GM19463 (cell line): Measurements from ENCODE around the gene KNCN.

ENCODE experiments used
- ATAC-seq: cut with Tn5 transposase; IDR thresholded peaks from one replicate; pipeline ENCODE4 v1.9.1; 2021; ENCODE audit warnings: mild to moderate bottlenecking, moderate library complexity; ENCODE audit not compliant: unreplicated experiment

KNCN gene

DNA sequence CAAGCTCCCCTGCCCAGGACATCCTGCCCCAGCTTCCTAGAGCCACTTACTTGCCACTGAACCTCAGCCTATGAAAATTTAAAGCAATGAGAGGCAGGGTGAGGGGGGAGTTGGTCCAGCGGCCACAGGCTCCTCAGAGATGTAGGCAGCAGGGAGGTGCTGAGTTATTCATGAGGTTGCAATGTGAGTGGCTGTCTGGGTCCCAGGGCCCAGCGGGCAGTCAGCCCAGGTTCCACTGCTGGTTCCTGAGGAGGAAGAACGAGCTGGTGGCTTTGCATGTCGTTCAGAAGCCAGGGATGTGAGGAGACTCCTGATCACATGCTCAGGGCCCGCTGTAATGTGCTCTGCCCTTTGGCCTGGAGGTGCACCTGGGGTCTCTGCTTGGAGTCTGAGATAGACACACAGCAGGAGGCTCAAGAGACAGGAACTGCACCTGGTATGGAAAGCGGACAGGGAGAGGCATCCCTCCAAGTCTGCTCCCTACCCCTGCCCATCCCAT lies at the start of gene KNCN:
Gene KNCN, minus strand, starts transcription at position 51 of the 499 bp plus-strand sequence. CDS start 432 bp downstream, outside the sequence.
- ATAC-seq, result no peak

DNA sequence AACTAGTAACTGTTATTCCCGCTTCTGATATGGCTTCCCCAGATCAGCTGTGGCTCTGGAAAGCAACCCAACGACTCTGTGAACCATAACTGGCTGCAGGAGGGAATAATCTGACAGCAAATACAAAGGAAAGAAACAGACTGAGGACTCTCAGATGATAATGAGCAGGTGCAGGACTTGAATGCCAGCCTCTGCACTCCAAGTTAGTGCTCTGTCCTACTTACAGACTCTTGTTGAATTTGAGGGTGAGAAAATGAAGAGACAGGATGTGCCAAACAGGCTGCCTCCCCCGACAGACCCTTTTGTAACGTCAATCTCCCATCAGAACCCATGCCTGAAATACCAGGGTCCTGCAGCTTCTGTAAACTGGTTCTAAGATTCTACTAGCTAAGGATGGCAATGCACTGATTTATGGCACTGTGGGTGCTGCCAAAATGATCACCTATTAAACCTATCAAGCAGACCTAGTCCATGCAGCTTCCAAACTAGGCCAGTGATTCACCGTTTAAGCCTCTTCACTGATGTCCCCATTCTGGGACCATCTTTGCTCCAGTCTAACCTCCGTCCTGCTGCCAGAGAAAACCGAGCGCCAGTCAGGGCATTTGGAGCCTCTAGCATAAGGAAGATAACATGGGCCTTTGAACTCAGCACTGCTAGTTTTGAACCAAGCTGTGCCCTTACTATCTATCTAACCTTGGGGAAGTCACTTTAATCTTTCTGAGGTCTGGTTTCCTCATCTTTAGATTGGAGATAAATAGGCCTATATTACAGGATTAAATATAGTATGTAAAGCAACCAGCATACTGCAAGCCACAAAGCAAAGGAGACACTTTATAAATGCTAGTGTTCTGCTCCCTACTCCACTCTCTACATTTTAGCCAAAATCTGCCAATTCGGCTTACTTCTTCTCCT lies 47.9 kb upstream of the KNCN start:
- ATAC-seq, result no peak

DNA sequence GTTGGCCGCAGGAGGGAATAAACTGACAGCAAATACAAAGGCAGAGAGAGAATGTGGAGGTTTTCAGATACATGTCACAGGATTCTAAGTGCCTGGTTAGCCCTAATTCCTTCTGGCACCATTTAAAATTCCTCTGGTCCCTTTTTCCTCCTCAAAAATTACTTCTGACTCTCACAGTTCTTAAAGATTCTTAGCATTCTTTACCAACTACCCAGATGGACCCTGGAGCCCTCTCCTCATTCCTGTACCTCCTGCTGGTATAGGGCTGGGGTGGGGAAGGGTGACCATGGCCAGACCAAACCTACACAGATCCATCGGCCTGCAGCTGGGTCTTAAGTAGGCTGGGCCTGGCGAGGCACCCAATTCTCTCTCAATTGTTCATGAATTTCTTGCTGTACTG lies 45.4 kb upstream of the KNCN start:
- no peak for ATAC-seq

DNA sequence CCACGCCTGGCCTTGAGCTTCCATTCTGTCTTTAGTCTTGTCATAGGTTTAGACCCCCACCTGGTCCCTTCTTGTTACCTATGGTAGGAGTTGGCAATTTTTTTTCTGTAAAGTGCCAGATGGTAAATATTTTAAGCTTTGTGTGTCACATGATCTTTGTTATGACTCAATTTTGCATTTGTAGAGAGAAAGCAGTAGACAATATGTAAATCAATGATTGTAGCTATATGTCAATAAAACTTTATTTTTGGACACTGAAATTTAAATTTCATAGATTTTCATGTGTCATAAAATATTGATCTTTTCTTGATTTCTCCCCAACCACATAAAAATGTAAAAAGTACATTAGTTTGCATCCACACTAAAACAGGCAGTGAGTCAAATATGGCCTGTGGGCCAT lies 44.6 kb upstream of the KNCN start:
- no peak for ATAC-seq

DNA sequence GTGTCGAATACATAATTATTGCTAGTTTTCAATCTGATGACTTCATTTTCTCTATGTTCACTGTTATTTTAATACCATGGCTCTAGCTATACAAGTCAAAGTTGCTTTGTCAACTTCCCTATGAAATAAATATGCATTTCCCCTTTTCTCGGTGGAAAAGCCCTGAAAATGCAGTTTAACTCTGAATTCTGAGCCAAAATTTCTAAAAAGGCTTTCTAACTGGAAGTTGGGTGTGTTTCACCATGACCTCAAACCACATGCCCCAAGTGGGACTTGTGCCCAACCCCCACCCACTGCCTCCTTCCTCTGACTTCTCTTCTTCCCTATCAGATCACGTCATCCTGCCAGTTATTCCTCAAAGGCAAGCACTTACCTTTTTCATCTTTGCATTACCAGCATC lies 43.7 kb upstream of the KNCN start:
- ATAC-seq, result no peak

DNA sequence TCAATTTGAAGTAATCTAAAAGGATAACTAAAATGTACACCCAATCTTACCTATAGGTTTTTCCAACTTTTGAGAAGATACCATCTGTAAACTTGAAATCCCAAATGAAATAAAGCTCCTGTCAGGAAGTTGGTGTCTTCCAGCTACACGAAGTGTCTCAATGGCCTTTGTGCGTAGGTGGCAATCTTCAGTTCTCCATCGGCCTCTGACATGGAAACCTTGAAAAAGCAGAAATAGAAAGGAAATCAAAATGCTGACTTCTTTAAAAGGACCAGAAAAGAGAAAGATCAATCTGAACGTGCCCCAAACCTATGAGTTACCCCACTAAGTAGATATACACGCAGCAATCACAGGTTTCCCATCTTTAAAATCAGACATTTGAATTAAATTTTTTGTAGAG lies 42.6 kb upstream of the KNCN start:
- no peak for ATAC-seq

DNA sequence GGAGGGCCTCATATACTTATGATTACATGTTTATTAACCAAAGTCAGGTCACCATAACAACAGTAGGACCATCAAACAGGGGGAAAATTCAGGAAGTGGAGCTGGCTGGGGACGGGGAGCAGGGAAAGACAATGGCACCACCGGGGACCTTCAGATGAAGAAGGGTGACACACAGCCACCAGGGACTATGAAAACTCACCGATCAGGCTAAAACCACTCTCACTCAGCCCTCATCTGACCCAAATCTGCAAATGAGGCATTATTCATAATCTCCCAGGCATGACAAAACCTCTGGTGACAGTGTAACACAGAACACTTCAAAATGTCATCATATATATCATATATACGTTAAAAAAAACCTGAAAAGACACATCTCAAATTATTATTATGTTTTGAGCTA lies 41.4 kb upstream of the KNCN start:
- ATAC-seq, result no peak

DNA sequence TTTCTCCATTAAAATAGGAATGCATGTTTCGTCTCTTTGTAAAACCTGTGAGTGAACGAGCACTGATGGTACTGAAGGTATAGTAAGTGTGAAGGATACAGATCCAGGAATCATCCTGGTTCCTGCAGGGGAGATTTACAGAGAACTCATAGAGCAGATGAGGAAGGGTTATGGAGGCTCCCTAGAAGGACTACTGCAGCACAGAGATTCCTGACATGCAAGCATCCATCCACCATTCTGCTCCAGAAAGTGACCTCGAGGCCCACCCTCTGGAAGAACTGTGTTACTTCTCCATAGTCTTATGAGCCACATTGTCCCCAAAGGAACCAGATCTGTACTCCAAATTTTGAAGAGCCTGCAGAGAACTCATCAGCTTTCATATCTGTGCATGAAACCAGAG lies 38.1 kb upstream of the KNCN start:
- no peak for ATAC-seq

DNA sequence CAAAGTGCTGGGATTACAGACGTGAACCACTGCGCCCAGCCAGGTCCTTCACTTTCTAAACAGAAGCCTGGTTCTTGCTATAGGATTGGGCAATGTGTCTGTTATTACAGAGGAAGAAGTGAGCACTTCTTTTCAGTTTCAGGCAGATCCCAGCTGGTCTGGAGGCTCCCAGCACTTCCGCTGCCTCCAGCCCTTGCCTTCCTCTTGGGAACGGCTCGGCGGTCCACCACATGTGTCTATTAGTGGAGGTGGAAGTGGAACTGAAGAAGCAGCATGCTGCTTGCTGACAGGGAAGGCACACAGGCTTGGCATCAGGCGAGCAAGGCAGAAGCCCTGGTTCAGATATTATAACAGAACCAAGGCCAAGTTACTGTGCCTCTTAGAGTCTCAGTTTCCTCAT lies 35.6 kb upstream of the KNCN start:
- no peak for ATAC-seq

DNA sequence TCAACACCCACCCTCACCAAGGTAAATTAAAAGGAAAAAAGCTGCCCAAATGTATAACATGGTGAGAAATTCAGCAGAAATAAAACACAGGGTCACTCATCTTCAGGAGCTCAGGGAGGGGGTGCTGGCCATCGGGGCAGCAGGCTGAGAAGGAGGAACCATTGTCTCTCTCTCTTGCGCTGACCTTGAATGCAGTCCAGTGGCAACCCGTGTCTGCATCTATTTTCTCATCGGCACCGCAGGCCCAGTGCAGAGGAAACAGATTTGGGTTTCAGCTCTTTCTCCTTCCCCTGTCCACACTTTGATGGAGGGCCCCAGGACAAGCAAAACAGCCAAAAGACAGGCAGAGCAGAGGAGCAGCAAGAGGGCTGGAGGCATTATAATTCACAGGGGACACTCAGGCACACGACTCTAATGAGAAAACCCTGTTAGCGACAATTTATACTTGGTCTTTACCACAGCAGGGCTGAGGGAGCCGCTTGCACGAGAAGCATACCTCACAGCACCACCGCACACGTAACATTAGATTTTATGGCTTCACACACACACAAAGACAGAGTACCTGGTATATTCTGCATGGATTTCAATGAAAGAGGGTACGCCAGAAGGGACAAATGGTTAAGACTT lies 34.0 kb upstream of the KNCN start:
- no peak for ATAC-seq

DNA sequence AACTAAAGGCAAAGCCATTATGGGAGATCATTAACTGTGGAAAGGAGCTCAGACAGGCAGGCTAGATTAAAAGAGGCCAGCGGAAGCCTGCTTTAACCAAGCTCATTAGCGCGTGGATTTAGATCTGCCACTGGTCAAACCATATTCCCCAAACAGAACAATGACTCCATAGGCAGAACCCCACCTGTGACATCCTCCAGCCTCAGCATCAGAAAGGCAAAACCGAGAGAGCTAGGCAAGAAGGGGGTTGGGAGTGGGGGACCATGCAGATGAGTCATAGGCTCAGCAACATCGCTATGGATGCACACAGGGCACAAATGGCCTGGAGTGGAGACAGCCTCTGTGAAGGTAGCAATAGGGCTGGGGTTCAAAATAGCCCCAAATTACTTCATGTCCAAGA lies 32.0 kb upstream of the KNCN start:
- ATAC-seq, result no peak

DNA sequence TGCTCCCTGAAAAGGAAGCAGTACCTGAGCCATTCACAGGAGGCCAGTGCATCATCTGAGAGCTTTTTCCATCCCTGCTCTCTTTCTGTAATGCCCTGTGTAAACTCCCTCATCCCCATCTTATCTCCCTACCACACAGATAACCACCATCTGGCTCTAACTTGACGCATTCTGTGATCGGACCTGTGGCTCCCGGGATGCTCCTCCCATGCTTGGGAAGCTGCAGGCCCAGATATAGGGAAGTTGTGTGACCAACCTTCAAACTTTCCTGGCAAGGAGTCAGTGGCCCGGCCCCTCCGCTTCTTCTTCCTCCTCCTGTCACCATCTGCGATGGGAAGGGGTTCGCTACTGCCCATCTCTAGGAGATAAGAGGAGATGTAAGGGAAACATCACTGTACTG lies 31.5 kb upstream of the KNCN start:
- no peak for ATAC-seq

DNA sequence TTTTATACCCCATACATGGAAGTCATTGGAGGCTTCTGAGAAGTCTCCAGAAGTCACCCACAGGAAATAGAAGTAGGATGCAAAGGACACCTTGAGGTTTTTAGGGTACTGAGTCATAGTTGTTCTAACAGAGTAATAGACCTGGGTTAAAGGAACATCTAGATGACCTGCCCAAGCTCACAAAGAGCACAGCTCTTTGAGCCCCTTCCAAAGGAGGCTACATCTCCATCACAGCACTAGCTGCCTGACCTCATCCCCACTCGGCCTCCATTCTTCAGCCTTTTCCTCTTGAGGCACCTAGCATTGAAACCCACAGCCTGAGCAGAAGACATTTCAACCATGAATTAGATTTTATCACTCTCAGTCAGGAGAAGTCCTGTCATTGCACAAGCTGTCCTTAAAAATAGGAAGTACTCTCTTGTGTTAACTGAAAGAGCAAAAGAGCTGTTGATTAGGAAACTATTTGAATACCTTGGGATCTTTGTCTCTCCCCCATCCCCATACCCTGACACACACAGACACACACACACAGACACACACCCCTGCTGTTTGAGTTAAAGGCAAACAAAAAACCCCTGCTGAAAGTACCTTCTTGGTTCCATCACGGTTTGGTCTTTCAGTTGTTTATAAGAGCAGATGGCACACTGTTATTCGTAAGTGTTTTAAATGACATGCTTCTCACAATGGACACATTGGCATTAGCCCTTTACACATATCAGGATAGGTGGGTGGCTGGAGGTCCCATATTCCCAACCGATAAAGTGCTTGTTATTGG lies 30.4 kb upstream of the KNCN start:
- no peak for ATAC-seq

DNA sequence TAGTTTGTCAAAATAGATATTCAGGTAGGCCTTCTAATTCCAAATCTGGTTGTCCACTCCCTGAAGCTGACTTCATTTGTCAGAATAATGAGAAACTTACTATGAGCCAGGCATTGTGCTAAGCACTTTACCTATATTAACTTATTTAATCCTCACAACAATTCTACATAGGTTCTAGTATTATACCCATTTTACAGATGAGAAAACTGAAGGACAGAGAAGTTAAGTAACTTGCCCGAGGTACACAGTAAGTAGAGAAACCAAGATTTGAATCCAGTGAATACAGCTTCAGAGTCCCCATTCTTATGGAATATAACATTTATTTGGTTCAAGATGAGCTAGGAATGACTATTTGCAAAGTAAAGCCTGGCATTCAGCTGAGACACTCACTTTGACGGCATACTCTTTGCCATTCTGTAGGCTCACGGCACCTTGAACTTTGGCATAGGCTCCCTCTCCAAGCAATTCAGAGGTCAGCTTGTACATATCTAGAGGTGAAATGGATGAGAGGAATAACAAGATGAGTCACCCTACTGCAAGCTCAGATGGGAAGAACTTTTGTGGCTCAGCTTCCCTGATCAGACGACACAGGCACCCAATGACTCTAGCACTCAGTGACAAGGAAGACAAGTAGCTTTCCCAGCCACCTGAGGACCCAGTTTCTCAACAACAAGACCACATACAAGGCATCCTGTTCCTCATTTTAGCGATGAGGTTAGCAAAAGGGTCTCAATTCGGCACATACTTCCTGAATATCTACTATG lies 28.9 kb upstream of the KNCN start:
- no peak for ATAC-seq

DNA sequence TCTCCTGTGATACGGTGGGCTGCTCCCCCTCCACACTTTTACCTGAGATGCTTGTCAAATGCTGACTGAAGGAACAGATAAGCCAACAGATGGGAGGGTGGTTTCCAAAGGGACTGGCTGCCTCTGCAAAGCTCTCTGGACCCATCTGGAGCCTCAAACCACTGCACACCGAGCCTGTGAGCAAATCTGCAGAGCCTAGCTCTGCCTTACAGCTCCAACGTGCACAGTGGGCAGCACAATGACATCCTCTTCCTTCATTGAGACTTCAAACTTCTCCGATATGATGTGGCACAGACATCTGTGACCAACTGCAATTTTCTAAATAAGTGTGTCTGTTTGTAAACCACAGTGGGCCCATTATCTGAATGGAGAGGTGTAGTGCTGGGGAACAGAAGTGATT lies 26.2 kb upstream of the KNCN start:
- ATAC-seq, result no peak

DNA sequence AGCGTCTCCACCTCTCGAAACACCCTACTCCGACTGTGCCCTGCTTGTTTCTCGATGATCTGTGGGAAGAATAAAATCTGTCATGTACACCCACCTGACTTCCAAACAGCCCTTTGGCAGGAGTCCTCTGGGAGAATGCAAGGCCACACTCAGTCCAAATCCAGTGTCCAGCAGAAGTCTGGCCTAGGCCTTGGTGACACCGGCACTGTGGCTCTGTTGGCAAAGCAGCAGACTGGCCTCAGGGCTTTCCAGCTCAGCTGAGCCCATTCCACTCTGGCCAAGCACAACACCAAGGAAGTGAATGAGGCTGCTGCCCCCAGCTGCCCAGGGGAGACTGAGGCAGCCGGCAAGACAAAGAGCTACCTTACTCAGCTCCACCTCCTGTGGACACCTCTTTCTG lies 25.1 kb upstream of the KNCN start:
- no peak for ATAC-seq

DNA sequence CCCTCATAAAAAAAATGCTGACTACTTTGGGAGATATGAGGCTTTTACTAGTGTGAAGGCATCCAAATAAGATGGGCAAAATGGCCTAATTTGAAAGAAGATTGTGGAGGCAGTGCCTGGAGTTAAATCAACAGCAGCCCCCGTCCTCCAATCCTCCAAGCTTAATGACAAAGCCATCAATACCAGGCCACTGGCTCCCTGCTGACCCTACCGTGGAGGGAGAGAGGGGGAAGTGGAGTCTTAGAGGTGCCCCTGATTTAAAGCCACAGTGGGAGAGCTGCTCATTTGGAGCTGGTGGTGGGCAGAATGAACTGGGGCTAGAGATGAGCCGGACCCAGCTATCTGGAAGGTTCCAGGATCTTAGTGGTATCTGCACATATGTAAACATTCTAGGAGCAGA lies 24.3 kb upstream of the KNCN start:
- no peak for ATAC-seq

DNA sequence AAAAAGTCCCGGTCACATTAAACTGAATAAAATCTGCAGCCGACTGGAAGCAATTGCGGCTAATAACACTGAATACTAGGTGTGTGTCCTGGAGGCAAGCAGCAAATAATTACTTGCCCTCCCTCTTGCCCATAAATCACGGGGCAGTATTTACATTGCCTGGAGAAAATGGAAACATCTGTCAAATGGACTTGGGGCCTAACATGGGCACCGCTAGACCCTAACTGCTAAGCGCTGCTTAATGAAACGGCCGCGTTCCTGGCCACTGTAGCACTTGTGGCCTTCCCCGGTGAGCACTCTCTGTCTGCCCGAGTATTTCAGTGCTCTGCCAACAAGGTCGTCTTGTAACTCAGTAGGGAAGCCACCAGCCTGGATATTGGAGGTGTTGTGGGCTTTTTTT lies 23.9 kb upstream of the KNCN start:
- ATAC-seq, result no peak

DNA sequence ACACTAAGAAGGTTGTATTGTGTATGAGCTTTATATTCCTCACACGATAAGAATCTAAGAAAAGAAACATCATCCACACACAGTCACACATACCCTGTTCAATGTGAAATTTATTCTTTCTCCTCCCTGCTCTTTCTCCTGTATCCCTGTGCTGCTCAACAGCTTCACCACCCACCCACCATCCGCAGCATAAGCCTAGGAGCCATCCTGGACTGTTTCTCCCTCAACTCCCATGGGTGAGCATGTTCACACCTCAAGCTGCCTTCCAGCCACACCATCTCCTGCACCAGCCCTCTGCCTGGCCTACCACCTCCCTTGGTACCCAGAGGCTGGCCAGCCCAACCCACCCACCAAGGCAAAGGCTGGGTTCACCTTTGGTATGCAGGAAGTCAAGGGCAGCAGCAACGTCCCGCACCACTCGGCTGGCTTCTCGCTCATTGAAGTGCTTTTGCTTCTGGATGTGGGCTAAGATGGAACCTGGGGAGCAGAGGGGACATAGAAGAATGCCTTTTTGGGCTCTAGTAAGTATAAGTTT lies 20.3 kb upstream of the KNCN start:
- no peak for ATAC-seq

DNA sequence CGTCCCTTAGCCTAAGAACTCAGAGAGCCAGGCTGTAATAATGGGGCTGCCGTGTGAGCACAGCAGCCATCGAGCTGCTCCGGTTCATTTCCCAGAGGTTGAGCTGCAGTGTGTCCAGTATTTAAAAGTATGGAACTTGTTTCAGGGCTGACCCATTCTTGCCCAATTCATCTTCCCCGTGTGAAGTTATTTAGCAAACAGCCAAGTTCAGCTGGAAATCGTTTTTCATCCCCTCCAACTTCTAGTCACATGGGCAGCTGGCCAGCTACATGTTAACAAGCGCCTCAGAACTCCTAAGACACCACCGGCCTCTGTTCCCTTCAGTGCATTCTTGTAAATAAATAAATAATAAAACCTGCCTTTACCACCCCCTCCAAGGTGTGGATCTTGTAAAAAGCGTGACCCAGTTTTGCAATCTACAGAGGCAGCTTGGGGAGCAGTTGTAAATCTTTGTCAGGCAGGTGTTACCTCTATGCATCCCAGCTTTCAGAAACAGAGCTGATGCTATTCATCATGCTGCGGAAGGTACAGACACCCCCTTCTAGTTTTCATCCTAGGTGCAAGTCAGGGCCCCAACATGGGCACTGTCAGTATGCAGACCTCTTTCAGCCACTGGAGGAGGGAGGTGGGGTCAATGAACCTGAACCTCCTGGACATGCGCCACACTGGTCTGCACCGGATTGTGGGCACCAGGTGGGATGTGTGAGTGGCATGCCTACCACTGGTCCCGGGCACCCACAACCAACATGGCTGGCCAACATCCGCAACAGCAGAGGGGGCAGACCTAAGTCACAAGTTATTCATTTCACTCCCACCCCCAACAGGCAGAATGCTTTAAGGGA lies 18.7 kb upstream of the KNCN start:
- ATAC-seq, result no peak
